ENCODE measurements around the gene NUBP1. TPM values are rescaled to one million over a fixed set of nuclear protein-coding genes. Genes with fewer than 3 reads are reported as not detected.

Gene NUBP1
- total and polyA plus RNA-seq, 9 of the 15 experiments (the other 6 are each of a cell fraction or from before 2014, with no cell fraction given) = 17.2 to 55.1 (median 35.6) TPM

DNA sequence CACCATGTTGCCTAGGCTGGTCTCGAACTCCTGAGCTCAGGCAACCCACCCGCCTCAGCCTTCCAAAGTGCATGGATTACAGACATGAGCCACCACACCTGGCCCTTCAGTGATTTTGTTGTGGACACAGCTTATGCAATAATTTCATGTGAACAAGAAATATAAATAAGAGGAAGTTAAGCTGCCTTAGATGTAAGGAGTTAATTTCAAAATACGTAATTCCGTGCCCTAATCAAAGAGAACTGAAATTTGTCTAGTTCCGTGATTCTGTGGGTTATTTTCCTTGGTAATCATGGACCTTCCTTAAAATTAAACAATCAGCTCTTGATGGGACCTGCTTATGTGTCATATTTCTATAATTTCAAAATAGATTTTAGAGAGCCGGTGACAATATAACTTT lies 63.1 kb downstream of the NUBP1 start (continued):
- TF ChIP-seq MGA (IDR thresholded peaks at IDR 0.05) (no peak), PRDM10 (IDR thresholded peaks at IDR 0.05; ENCODE audit: partially characterized antibody) (no peak), CEBPG (CRISPR knock-in tag; IDR thresholded peaks at IDR 0.05) (no peak), CEBPG (tag; conservative IDR thresholded peaks at IDR 0.05 in 1 of 2, IDR thresholded peaks at IDR 0.05 in 1 of 2) (0 out of 4 replicates have a peak, but pooled peaks of 1 of the 2 experiments have one; percentile 18), BDP1 (IDR thresholded peaks at IDR 0.05; ENCODE audit: insufficient read depth, insufficient read length) (no peak)

All from K562 (cell line).